Loucy (cell line): Measurements from ENCODE around the gene SLC17A5.

Experiments used
- H2AFZ ChIP-seq: fragments of 200-600 bp; sonication (generic); 2 replicates; pipeline ENCODE4 v1.6.0; 2016; ENCODE audit warnings: antibody characterized with exemption, mild to moderate bottlenecking, low read length, moderate library complexity
- H3F3A ChIP-seq: fragments of 200-600 bp; 2 replicates; pipeline ENCODE4 v1.6.0; 2016; ENCODE audit warnings: antibody characterized with exemption, low read depth, mild to moderate bottlenecking
- H3K27me3 ChIP-seq: fragments of 200-600 bp; sonication (generic); 2 replicates; pipeline ENCODE4 v1.6.1; 2014; ENCODE audit warnings: low read length, mild to moderate bottlenecking; ENCODE audit not compliant: insufficient read depth, poor library complexity, severe bottlenecking
- H3K36me3 ChIP-seq: fragments of 200-600 bp; sonication (generic); 2 replicates; pipeline ENCODE4 v1.6.1; 2016; ENCODE audit warnings: low read length; ENCODE audit not compliant: insufficient read depth
- H3K4me1 ChIP-seq: fragments of 200-600 bp; sonication (generic); 2 replicates; pipeline ENCODE4 v1.5.1; 2014; ENCODE audit warnings: low read length, mild to moderate bottlenecking; ENCODE audit not compliant: insufficient read depth, poor library complexity, severe bottlenecking
- H3K4me2 ChIP-seq: fragments of 200-600 bp; sonication (generic); 2 replicates; pipeline ENCODE4 v1.6.0; 2014; ENCODE audit warnings: antibody characterized with exemption, low read length, low read depth, mild to moderate bottlenecking; ENCODE audit not compliant: poor library complexity, severe bottlenecking
- H3K4me3 ChIP-seq: fragments of 200-600 bp; sonication (generic); 2 replicates; pipeline ENCODE4 v1.5.1; 2014; ENCODE audit warnings: low read length, mild to moderate bottlenecking, mixed read lengths; ENCODE audit not compliant: poor library complexity, severe bottlenecking
- H3K79me2 ChIP-seq: fragments of 200-600 bp; sonication (generic); 2 replicates; pipeline ENCODE4 v1.6.1; 2014; ENCODE audit warnings: low read length; ENCODE audit not compliant: insufficient read depth
- H3K9ac ChIP-seq: fragments of 200-600 bp; sonication (generic); 2 replicates; pipeline ENCODE4 v1.6.0; 2014; ENCODE audit warnings: mild to moderate bottlenecking, low read depth, low read length, moderate library complexity; ENCODE audit not compliant: poor library complexity, severe bottlenecking
- H3K9me2 ChIP-seq: fragments of 200-600 bp; sonication (generic); replicated peaks from 2 replicates; pipeline ENCODE4 v1.6.1; 2016; ENCODE audit warnings: low read depth, low read length, mixed read lengths
- H3K9me3 ChIP-seq: fragments of 200-600 bp; sonication (generic); 2 replicates; pipeline ENCODE4 v1.6.1; 2014; ENCODE audit warnings: mild to moderate bottlenecking, antibody characterized with exemption, low read length, low read depth; ENCODE audit not compliant: insufficient read depth
- H4K20me1 ChIP-seq: fragments of 200-600 bp; sonication (generic); 2 replicates; pipeline ENCODE4 v1.6.0; 2014; ENCODE audit warnings: antibody characterized with exemption, low read length, mild to moderate bottlenecking; ENCODE audit not compliant: insufficient read depth, poor library complexity, severe bottlenecking
- EZH2phosphoT487 ChIP-seq: fragments of 200-600 bp; IDR thresholded peaks from 2 replicates; pipeline ENCODE4 v1.6.1; 2018; ENCODE audit warnings: antibody characterized with exemption, mild to moderate bottlenecking, moderate library complexity, borderline replicate concordance
- TF ChIP-seq, protein P1 (sequence below): fragments of 200-600 bp; sonication (generic); conservative IDR thresholded peaks from 2 replicates; pipeline ENCODE4 v1.5.1; 2014; ENCODE audit warnings: mild to moderate bottlenecking, antibody characterized with exemption, low read length

The SLC17A5 gene

DNA sequence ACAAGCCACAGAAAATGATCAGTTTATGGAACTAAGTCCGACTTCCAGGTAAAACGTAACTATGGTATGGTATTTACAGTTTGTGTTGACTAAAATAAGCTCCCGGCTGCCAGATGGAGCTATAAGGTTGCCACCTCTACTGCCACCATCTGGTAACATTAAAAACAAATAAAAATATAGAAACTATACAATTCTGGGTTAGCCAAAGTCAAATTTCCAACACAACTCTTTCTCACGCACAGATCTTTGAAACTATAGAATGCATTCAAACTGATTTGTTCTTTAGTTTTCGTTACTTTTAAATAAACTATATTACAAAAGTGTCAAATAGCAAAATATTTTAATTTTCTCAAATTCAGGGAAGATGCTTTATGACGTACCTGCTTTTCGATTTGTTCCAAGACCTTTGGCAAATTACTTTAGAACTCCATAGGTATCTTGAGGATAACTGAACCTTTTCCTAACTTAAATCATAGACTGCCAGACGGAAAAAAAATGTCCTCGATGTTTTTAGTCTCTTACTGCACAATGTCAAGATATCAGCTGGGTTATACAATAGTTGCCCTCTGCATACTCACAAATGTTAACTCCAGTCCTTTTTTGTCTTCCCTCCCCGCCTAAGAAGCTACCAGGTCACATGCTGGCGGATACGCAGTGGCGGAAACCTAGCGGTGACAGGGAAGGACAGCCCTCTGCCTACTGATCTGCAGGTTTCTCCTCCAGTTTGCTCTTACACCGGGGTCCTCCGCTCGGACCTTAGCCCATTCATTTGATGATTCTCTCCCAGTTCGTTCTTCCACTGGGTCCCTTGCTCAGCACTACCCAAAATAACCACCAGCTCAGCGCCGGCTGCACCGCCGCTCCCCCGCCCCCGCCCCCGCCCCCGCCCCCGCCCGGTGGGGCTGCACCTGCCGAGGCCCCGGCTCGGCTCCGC, 888 bp downstream of the SLC17A5 start:
- no peaks in the 10 kb centered on the region for H3K27me3 ChIP-seq
- H3K4me3 ChIP-seq = peak overlapping the region; percentile 91
- H3K9me2 ChIP-seq = no peaks in the 10 kb centered on the region
- peak overlapping the region; percentile 98 for H2AFZ ChIP-seq
- H3K4me2 ChIP-seq = peak overlapping the region; percentile 90
- no peaks in the 10 kb centered on the region for H3K9me3 ChIP-seq
- peaks cover 13% of the 10 kb centered on the region for H3K4me1 ChIP-seq
- peak overlapping the region; percentile 85 for H3K9ac ChIP-seq
- H3K79me2 ChIP-seq = peaks cover 19% of the 10 kb centered on the region; the same call in 1 of the 2 replicates
- peaks cover 5% of the 10 kb centered on the region; the same call in 1 of the 2 replicates for H3F3A ChIP-seq
- no peak for TF ChIP-seq EZH2phosphoT487
- TF ChIP-seq, protein P1, sequence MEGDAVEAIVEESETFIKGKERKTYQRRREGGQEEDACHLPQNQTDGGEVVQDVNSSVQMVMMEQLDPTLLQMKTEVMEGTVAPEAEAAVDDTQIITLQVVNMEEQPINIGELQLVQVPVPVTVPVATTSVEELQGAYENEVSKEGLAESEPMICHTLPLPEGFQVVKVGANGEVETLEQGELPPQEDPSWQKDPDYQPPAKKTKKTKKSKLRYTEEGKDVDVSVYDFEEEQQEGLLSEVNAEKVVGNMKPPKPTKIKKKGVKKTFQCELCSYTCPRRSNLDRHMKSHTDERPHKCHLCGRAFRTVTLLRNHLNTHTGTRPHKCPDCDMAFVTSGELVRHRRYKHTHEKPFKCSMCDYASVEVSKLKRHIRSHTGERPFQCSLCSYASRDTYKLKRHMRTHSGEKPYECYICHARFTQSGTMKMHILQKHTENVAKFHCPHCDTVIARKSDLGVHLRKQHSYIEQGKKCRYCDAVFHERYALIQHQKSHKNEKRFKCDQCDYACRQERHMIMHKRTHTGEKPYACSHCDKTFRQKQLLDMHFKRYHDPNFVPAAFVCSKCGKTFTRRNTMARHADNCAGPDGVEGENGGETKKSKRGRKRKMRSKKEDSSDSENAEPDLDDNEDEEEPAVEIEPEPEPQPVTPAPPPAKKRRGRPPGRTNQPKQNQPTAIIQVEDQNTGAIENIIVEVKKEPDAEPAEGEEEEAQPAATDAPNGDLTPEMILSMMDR = peak; percentile 47
- H3K36me3 ChIP-seq = no peaks in the 10 kb centered on the region
- no peaks in the 10 kb centered on the region for H4K20me1 ChIP-seq

DNA sequence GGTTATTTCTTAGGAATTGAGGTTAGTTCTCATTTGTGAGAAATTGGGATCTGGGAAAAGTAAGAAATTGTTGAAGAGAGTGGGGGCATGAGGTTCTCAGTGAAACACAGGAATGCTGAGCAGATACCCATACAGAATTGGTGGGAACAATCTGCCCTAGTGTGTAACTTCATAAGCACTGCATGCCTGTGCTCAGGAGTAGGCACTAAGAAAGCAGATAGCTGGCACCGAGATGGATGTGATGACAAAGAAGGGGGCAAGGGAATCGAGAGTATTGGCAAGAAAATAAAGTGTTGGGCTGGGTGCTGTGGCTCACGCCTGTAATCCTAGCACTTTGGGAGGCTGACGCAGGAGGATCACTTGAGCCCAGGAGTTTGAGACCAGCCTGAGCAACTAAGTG, 4.0 kb downstream of the SLC17A5 start:
- no peak overlapping the region for H3K4me2 ChIP-seq
- no peaks in the 10 kb centered on the region for H3K9me2 ChIP-seq
- no peak for TF ChIP-seq EZH2phosphoT487
- TF ChIP-seq, protein P1 = no peak
- H3K79me2 ChIP-seq = peaks cover 12% of the 10 kb centered on the region; the same call in 1 of the 2 replicates
- H3K27me3 ChIP-seq = no peaks in the 10 kb centered on the region
- H3K4me1 ChIP-seq = peaks cover 12% of the 10 kb centered on the region
- H3F3A ChIP-seq = peaks cover 5% of the 10 kb centered on the region; the same call in 1 of the 2 replicates
- H4K20me1 ChIP-seq = no peaks in the 10 kb centered on the region
- no peak overlapping the region for H3K9ac ChIP-seq
- H3K9me3 ChIP-seq = no peaks in the 10 kb centered on the region
- no peak overlapping the region for H3K4me3 ChIP-seq
- no peak overlapping the region for H2AFZ ChIP-seq
- H3K36me3 ChIP-seq = no peaks in the 10 kb centered on the region

DNA sequence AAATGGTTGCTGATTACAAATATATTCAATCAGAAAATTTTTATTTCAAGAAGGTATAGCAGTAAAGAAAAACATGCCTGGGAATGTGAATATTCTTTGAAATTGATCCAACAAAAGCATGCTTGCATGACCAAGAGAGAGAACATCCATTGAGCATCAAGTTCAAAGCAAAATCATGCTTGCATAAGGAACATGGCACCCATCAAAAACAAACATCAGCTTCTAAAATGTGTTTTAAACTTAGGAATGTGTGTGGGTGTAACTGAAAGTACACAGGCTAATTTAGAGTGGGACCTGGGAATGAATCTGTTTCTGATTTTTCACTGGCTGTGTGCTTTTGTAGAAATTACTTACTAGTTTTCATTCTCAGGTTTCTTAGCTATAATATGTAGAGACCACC, 5.6 kb downstream of the SLC17A5 start:
- no peaks in the 10 kb centered on the region for H3K9me2 ChIP-seq
- H3K4me1 ChIP-seq = peaks cover 12% of the 10 kb centered on the region
- H3K9ac ChIP-seq = no peak overlapping the region
- H3K79me2 ChIP-seq = peaks cover 9% of the 10 kb centered on the region; the same call in 1 of the 2 replicates
- peaks cover 5% of the 10 kb centered on the region; the same call in 1 of the 2 replicates for H3F3A ChIP-seq
- no peak overlapping the region for H2AFZ ChIP-seq
- H4K20me1 ChIP-seq = no peaks in the 10 kb centered on the region
- TF ChIP-seq EZH2phosphoT487 = no peak
- TF ChIP-seq, protein P1 = no peak
- no peaks in the 10 kb centered on the region for H3K9me3 ChIP-seq
- H3K27me3 ChIP-seq = no peaks in the 10 kb centered on the region
- H3K4me3 ChIP-seq = no peak overlapping the region
- no peaks in the 10 kb centered on the region for H3K36me3 ChIP-seq
- H3K4me2 ChIP-seq = no peak overlapping the region
